ENCODE measurements around the gene CCDC106.

CCDC106 gene

GRCh38 chr19:55671054-55671378, 23.0 kb downstream of the CCDC106 start:
- peak overlapping the region; percentile 40 for H3K27ac Mint-ChIP-seq
- peaks cover 40% of the 10 kb centered on the region for H3K36me3 Mint-ChIP-seq (ENCODE audit: low read depth)
- peaks cover 38% of the 10 kb centered on the region for H3K4me1 Mint-ChIP-seq
- ATAC-seq: no peak
- no peaks in the 10 kb centered on the region for H3K9me3 Mint-ChIP-seq
- no peak overlapping the region for H3K4me3 Mint-ChIP-seq
- DNase-seq: no peak
- no peaks in the 10 kb centered on the region for H3K27me3 Mint-ChIP-seq

GRCh38 chr19:55672418-55672817, 24.4 kb downstream of the CCDC106 start:
- Mint-ChIP-seq H3K27ac (no peak overlapping the region), H3K4me3 (no peak overlapping the region), H3K27me3 (no peaks in the 10 kb centered on the region), H3K36me3 (ENCODE audit: low read depth) (peaks cover 38% of the 10 kb centered on the region), H3K9me3 (no peaks in the 10 kb centered on the region), H3K4me1 (peaks cover 49% of the 10 kb centered on the region)
- DNase-seq (no peak), ATAC-seq (no peak)

- H3K36me3 Mint-ChIP-seq (ENCODE audit: low read depth): peaks cover 41% of the 10 kb centered on the region
- no peaks in the 10 kb centered on the region for H3K27me3 Mint-ChIP-seq
- peak overlapping the region; percentile 75 for H3K27ac Mint-ChIP-seq
- ATAC-seq (no peak), DNase-seq (no peak)
- H3K4me1 Mint-ChIP-seq: peaks cover 59% of the 10 kb centered on the region
- H3K9me3 Mint-ChIP-seq: no peaks in the 10 kb centered on the region
- no peak overlapping the region for H3K4me3 Mint-ChIP-seq
Observed at GRCh38 chr19:55673465-55673864, 25.5 kb downstream of the CCDC106 start.

DNA sequence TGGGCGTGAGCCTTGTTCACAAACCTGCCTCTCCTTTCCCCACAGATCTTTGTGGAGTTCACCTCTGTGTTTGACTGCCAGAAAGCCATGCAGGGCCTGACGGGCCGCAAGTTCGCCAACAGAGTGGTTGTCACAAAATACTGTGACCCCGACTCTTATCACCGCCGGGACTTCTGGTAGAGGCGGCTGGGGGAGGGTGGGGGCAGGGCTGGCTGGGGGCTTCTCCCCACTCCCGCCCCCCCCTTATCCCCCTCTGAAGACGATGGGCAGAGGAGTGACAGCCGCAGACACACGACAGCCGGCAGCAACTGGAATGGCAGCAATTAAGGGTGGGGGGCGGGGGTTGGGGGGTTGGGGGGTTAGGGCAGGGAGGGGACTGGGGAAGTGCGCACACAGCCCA, 25.9 kb downstream of the CCDC106 start:
- peaks cover 63% of the 10 kb centered on the region for H3K4me1 Mint-ChIP-seq
- peaks cover 45% of the 10 kb centered on the region for H3K36me3 Mint-ChIP-seq (ENCODE audit: low read depth)
- H3K27me3 Mint-ChIP-seq: no peaks in the 10 kb centered on the region
- H3K9me3 Mint-ChIP-seq: no peaks in the 10 kb centered on the region
- DNase-seq: no peak
- H3K27ac Mint-ChIP-seq: peak overlapping the region; percentile 75
- peak overlapping the region; percentile 68 for H3K4me3 Mint-ChIP-seq
- no peak for ATAC-seq

DNA sequence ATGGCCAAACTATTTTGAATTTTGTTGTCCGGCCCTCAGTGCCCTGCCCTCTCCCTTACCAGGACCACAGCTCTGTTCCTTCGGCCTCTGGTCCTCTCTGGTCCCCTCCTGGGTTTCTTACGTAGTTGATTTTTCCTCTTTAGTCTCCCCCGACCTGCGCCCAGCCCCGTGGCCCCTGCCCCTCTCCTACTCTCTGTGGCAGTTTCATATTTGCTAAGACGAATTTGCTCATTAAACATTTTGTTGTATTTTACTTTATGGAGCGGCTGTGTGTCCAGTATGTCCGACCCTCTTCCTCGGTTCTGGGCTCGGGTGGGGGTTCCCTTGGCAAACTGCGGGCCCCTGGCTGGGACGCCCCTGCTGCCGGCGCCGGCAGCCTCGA, 26.4 kb downstream of the CCDC106 start:
- no peaks in the 10 kb centered on the region for H3K27me3 Mint-ChIP-seq
- ATAC-seq (no peak), DNase-seq (no peak)
- peak overlapping the region; percentile 67 for H3K27ac Mint-ChIP-seq
- no peaks in the 10 kb centered on the region for H3K9me3 Mint-ChIP-seq
- peaks cover 68% of the 10 kb centered on the region for H3K4me1 Mint-ChIP-seq
- H3K4me3 Mint-ChIP-seq: peak overlapping the region; percentile 68
- H3K36me3 Mint-ChIP-seq (ENCODE audit: low read depth): peaks cover 48% of the 10 kb centered on the region

- ATAC-seq (peak; percentile 90), DNase-seq (peak; percentile 98)
- H3K27ac Mint-ChIP-seq: peak within 1 kb of the TSS; percentile 98
- peaks cover 52% of the 10 kb centered on the region for H3K36me3 Mint-ChIP-seq (ENCODE audit: low read depth)
- H3K9me3 Mint-ChIP-seq: no peaks in the 10 kb centered on the region
- H3K27me3 Mint-ChIP-seq: no peaks in the 10 kb centered on the region
- H3K4me3 Mint-ChIP-seq: peak within 1 kb of the TSS; percentile 100
- H3K4me1 Mint-ChIP-seq: peaks cover 71% of the 10 kb centered on the region
Observed at GRCh38 chr19:55674841-55675660, 27.0 kb downstream of the CCDC106 start, which contains the start of gene EPN1. TSS of gene EPN1 (plus strand) at chr19:55675226. CDS start at chr19:55678628, 3,402 bp downstream.

- Mint-ChIP-seq H3K27ac (peak overlapping the region; percentile 98), H3K4me3 (peak overlapping the region; percentile 100), H3K9me3 (no peaks in the 10 kb centered on the region), H3K27me3 (no peaks in the 10 kb centered on the region), H3K36me3 (ENCODE audit: low read depth) (peaks cover 53% of the 10 kb centered on the region), H3K4me1 (peaks cover 68% of the 10 kb centered on the region)
- ATAC-seq (no peak), DNase-seq (no peak)
Observed at GRCh38 chr19:55675661-55676354, 27.8 kb downstream of the CCDC106 start.

DNA sequence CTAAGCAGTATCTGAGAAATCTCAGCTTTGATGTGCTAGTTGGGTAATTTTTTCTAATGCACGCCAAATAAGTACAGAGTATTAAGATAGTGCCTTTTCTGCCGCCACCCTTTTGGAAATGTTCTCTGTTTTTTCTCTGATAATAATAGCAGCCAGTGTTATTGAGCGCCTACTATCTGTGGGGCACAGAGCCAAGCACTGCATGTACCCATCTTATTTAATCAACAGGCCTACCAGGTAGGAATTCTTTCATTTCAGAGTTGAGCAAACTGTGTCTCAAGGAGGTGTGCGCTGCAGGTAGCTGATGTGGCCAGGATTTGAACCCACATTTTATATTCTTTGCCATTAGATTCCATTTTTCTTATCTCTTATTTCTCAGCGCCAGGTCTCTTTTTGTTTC, 28.4 kb downstream of the CCDC106 start:
- Mint-ChIP-seq H3K4me1 (peaks cover 63% of the 10 kb centered on the region), H3K36me3 (ENCODE audit: low read depth) (peaks cover 49% of the 10 kb centered on the region), H3K27ac (peak overlapping the region; percentile 98), H3K9me3 (no peaks in the 10 kb centered on the region), H3K27me3 (no peaks in the 10 kb centered on the region), H3K4me3 (peak overlapping the region; percentile 100)
- ATAC-seq (no peak), DNase-seq (no peak)

- H3K27ac Mint-ChIP-seq: peak overlapping the region; percentile 98
- peak overlapping the region; percentile 100 for H3K4me3 Mint-ChIP-seq
- H3K36me3 Mint-ChIP-seq (ENCODE audit: low read depth): peaks cover 46% of the 10 kb centered on the region
- no peaks in the 10 kb centered on the region for H3K9me3 Mint-ChIP-seq
- DNase-seq: no peak
- no peak for ATAC-seq
- H3K4me1 Mint-ChIP-seq: peaks cover 60% of the 10 kb centered on the region
- H3K27me3 Mint-ChIP-seq: no peaks in the 10 kb centered on the region
Observed at GRCh38 chr19:55676889-55677505, 29.0 kb downstream of the CCDC106 start.

GRCh38 chr19:55677572-55678028, 29.6 kb downstream of the CCDC106 start:
- Mint-ChIP-seq H3K4me1 (peaks cover 56% of the 10 kb centered on the region), H3K9me3 (no peaks in the 10 kb centered on the region), H3K36me3 (ENCODE audit: low read depth) (peaks cover 44% of the 10 kb centered on the region), H3K27ac (peak overlapping the region; percentile 98), H3K4me3 (peak overlapping the region; percentile 100), H3K27me3 (no peaks in the 10 kb centered on the region)
- ATAC-seq: no peak
- DNase-seq: no peak

- peaks cover 43% of the 10 kb centered on the region for H3K36me3 Mint-ChIP-seq (ENCODE audit: low read depth)
- peaks cover 55% of the 10 kb centered on the region for H3K4me1 Mint-ChIP-seq
- DNase-seq (no peak), ATAC-seq (no peak)
- H3K4me3 Mint-ChIP-seq: peak overlapping the region; percentile 45
- H3K9me3 Mint-ChIP-seq: no peaks in the 10 kb centered on the region
- no peaks in the 10 kb centered on the region for H3K27me3 Mint-ChIP-seq
- H3K27ac Mint-ChIP-seq: peak overlapping the region; percentile 74
Observed at GRCh38 chr19:55678121-55678671, 30.2 kb downstream of the CCDC106 start.

DNA sequence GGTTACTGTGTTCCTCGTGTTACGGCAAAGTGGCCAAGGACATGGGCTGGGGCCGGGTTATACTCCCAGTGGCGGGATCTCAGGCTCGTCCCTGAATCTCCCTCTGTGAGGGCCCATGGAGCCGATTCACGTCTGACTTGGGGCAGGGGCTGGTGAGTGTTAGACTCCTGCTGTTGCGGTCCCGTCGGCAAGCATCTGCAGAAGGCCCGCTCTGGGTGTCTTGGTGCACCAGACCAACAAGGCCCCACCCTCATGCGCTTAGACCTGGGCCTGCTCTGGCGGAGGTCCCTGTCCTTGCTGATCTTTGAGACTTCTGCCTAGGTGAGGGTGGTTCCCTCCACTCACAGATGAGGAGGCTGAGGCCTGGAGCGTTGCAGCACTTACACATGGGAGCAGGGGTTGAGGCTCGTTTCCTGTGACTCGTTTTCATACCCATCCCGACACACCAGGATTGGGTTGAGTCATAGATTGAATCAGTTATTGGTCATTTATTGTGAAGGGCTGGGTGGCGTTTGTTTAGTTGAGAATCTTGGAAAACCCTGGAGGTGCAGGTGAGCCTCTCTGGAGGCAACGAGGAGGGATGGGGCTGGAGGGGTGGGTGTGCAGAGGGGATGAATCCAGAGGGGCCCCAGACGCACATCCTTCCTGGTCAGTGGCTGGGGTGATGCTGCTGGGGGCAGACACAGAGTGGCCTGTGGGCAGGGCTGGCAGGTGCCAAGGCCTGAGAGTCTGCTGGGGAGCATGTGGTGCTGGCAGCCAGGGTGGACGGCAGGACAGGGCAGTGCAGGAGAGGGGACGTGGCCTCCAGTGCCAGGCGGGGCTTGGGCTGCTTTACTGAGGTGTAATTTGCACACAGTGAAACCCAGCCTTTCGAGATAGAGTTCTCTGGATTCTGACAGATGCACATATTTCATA, 31.6 kb downstream of the CCDC106 start:
- ATAC-seq: no peak
- Mint-ChIP-seq H3K27me3 (no peaks in the 10 kb centered on the region), H3K36me3 (ENCODE audit: low read depth) (peaks cover 40% of the 10 kb centered on the region), H3K27ac (no peak overlapping the region), H3K4me1 (peaks cover 47% of the 10 kb centered on the region), H3K4me3 (no peak overlapping the region), H3K9me3 (no peaks in the 10 kb centered on the region)
- no peak for DNase-seq

GRCh38 chr19:55680339-55681130, 32.5 kb downstream of the CCDC106 start:
- Mint-ChIP-seq H3K27ac (no peak overlapping the region), H3K27me3 (no peaks in the 10 kb centered on the region), H3K4me1 (peaks cover 45% of the 10 kb centered on the region), H3K4me3 (no peak overlapping the region), H3K9me3 (no peaks in the 10 kb centered on the region), H3K36me3 (ENCODE audit: low read depth) (peaks cover 40% of the 10 kb centered on the region)
- DNase-seq (no peak), ATAC-seq (no peak)

All from activated naive CD8-positive, alpha-beta T cell treated with anti-CD3 and anti-CD28 coated beads, Interleukin-2, amount 50 U/mL, for 24 hours (primary cell).